ENCODE data around the gene STX8. TPM values are rescaled to one million over a fixed set of nuclear protein-coding genes. Genes with fewer than 3 reads are reported as not detected.

Gene STX8
- total RNA-seq, 1 experiment from 2014 or later = 50.3 TPM

GRCh38 chr17:9223531-9223930 lies 352.1 kb downstream of the STX8 start:
- in situ Hi-C loops (cut with HindIII; ENCODE audit: low pct_unique_long_range_greater_than_20kb, low sequenced_read_pairs) = no loop called here
- Histone ChIP-seq H3K27ac (ENCODE audit: low read length) (no peak overlapping the region), H3K36me3 (ENCODE audit: control insufficient read depth, insufficient read depth, low read length) (no peaks in the 10 kb centered on the region), H3K9me3 (ENCODE audit: control insufficient read depth, insufficient read depth, low read depth, low read length) (no peaks in the 10 kb centered on the region), H3K27me3 (ENCODE audit: control insufficient read depth, insufficient read depth, low read length) (no peaks in the 10 kb centered on the region), H3K4me3 (ENCODE audit: low read depth in 2 of 2, low read length in 2 of 2) (no peak overlapping the region), H3K4me1 (ENCODE audit: control insufficient read depth, insufficient read depth, low read length) (no peaks in the 10 kb centered on the region)
- ChIA-PET POLR2A (no interaction called here), CTCF (interaction anchor here (0.5 kb wide), 1 partner anchor 19 kb away, joined by 5 read pairs; no protein-coding TSS in a partner anchor)
- DNase-seq (ENCODE audit: low read depth, low spot score) = no peak
- no peak for TF ChIP-seq CTCF (IDR thresholded peaks at IDR 0.05)
- TF ChIP-seq SIN3A (IDR thresholded peaks at IDR 0.05; ENCODE audit: borderline replicate concordance, insufficient read depth, low read depth, low read length) = no peak
- TF ChIP-seq, protein P1, sequence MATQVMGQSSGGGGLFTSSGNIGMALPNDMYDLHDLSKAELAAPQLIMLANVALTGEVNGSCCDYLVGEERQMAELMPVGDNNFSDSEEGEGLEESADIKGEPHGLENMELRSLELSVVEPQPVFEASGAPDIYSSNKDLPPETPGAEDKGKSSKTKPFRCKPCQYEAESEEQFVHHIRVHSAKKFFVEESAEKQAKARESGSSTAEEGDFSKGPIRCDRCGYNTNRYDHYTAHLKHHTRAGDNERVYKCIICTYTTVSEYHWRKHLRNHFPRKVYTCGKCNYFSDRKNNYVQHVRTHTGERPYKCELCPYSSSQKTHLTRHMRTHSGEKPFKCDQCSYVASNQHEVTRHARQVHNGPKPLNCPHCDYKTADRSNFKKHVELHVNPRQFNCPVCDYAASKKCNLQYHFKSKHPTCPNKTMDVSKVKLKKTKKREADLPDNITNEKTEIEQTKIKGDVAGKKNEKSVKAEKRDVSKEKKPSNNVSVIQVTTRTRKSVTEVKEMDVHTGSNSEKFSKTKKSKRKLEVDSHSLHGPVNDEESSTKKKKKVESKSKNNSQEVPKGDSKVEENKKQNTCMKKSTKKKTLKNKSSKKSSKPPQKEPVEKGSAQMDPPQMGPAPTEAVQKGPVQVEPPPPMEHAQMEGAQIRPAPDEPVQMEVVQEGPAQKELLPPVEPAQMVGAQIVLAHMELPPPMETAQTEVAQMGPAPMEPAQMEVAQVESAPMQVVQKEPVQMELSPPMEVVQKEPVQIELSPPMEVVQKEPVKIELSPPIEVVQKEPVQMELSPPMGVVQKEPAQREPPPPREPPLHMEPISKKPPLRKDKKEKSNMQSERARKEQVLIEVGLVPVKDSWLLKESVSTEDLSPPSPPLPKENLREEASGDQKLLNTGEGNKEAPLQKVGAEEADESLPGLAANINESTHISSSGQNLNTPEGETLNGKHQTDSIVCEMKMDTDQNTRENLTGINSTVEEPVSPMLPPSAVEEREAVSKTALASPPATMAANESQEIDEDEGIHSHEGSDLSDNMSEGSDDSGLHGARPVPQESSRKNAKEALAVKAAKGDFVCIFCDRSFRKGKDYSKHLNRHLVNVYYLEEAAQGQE (IDR thresholded peaks at IDR 0.05; ENCODE audit: insufficient read depth in 1 of 2, low read depth in 2 of 2, low read length in 1 of 2) = no peak
- no peak for TF ChIP-seq POLR2AphosphoS5 (IDR thresholded peaks at IDR 0.05; ENCODE audit: low read depth, low read length)
- TF ChIP-seq TCF7L2 (IDR thresholded peaks at IDR 0.05; ENCODE audit: low read depth, low read length) = no peak
- BruUV-seq (replicated peaks) = no TSS peak
- ATAC-seq = no peak
- intact Hi-C loops (cut with micrococcal nuclease; ENCODE audit: unreplicated experiment) = no loop called here

DNA sequence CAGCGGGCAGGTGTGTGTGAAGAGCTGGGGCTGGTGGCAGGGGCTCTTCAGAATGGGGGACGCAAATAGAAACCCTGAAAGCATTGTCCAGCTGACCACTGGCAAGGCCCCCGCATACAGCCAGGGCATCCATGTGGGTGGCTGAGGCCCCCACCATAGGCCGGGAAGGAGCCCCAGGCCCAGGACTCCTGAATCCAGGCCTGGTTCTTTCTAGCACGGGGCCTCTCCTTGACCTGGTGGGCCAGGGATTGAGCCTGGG lies 353.8 kb downstream of the STX8 start:
- in situ Hi-C loops (cut with HindIII; ENCODE audit: low pct_unique_long_range_greater_than_20kb, low sequenced_read_pairs) (no loop called here), intact Hi-C loops (cut with micrococcal nuclease; ENCODE audit: unreplicated experiment) (no loop called here)
- ATAC-seq = no peak
- ChIA-PET CTCF (no interaction called here), POLR2A (no interaction called here)
- TF ChIP-seq TCF7L2 (IDR thresholded peaks at IDR 0.05; ENCODE audit: low read depth, low read length) (no peak), CTCF (IDR thresholded peaks at IDR 0.05) (no peak), POLR2AphosphoS5 (IDR thresholded peaks at IDR 0.05; ENCODE audit: low read depth, low read length) (no peak), SIN3A (IDR thresholded peaks at IDR 0.05; ENCODE audit: borderline replicate concordance, insufficient read depth, low read depth, low read length) (no peak)
- TF ChIP-seq, protein P1 (IDR thresholded peaks at IDR 0.05; ENCODE audit: insufficient read depth in 1 of 2, low read depth in 2 of 2, low read length in 1 of 2) = no peak
- Histone ChIP-seq H3K27ac (ENCODE audit: low read length) (no peak overlapping the region), H3K4me1 (ENCODE audit: control insufficient read depth, insufficient read depth, low read length) (no peaks in the 10 kb centered on the region), H3K4me3 (ENCODE audit: low read depth in 2 of 2, low read length in 2 of 2) (no peak overlapping the region), H3K9me3 (ENCODE audit: control insufficient read depth, insufficient read depth, low read depth, low read length) (no peaks in the 10 kb centered on the region), H3K27me3 (ENCODE audit: control insufficient read depth, insufficient read depth, low read length) (no peaks in the 10 kb centered on the region), H3K36me3 (ENCODE audit: control insufficient read depth, insufficient read depth, low read length) (no peaks in the 10 kb centered on the region)
- DNase-seq (ENCODE audit: low read depth, low spot score) = no peak
- no TSS peak for BruUV-seq (replicated peaks)
